Ureter (tissue), 1 donor: ENCODE data around the gene SLC11A2. TPM values are rescaled to one million over a fixed set of nuclear protein-coding genes. Genes with fewer than 3 reads are reported as not detected.

Experiments used
- DNase-seq: peaks from one replicate; pipeline ENCODE4 v3.0.0-alpha.2; 2020; ENCODE audit warnings: low spot score
- total RNA-seq: library from RNA; stranded (reverse); gene quantifications from one replicate; pipeline ENCODE4 v1.2.4, GENCODE V29; 2023
- donor health status: DM: yes; HTN: yes; CAD: no.

Gene SLC11A2
- total RNA-seq = 78.4 TPM

DNA sequence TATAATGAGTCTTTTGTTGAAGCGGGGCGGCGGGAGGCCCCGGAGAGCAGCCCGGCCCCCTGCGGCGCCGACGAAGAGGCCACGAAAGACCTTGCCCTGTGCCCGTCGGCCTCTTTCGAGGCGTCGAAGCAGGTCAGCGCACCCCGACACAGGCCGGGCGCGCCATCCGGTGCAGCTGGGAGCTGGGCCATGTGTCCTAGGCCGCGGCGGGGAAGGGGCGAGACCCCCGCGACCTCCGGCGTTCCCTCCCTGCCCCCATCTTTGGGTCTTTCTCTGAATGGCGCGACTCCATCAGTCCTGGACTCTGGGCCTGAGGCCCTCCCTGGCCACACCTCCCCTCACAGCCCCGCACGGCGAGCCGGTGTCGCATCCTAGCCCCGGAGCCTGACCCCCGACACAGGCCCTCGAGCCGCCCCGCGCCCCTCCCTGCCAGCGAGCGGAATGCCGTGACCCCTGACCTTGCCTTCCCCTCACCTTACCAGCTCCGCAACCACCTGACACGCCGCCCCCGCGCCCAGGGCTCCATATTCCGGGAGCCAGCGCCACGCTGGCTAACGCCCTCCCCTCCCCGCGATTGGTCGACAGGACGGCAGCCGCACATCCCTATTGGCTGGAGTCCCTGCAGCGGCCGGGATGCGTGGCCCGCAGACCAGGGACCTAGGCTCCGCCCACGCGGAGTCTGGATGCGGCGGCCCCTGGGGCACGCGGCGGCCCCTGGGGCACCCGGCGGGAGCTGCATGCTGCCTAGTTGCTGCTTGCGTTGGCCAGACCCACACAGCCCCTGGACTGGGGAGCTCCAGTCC is at the start of gene SLC11A2:
Gene SLC11A2, minus strand, starts transcription at position 549 of the 803 bp plus-strand sequence. CDS start 15,656 bp downstream, outside the sequence.
- peak; percentile 95 for DNase-seq

DNA sequence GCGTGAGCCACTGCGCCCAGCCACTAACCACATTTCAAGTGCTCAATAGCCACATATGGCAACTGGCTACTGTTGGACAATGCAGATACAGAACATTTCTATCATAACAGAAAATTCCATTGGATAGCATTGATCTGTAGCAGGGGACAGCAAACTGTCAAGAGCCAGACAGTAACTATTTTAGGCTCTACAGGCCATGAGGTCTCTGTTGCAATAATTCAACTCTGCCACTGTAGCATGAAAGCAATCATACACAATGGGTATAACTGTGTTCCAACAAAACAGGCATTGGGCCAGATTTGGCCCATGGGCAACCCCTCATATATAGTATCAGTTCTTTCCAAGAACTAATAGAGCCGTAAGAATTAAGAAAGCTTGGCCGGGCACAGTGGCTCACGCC is 49.2 kb upstream of the SLC11A2 start:
- DNase-seq = no peak

DNA sequence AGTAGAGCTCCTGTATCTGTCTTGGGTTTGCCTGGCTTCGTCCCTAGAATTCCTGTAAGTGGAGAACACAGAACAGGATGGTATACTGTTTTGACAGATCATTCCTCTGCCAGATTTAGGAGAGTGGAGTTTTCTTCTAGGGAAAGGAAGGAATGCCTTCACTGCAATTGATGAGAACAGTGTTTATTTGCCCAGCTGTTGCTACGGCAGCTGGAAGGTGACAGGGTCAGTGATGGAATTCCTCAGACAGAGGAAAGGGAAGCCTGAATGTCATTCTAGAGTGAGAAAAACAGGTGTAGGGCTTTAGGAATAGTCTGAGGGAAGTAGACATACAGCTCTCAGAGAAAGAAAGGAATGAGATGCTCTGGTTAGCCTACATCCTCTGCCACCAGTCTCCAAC is 45.5 kb upstream of the SLC11A2 start:
- DNase-seq = no peak

DNA sequence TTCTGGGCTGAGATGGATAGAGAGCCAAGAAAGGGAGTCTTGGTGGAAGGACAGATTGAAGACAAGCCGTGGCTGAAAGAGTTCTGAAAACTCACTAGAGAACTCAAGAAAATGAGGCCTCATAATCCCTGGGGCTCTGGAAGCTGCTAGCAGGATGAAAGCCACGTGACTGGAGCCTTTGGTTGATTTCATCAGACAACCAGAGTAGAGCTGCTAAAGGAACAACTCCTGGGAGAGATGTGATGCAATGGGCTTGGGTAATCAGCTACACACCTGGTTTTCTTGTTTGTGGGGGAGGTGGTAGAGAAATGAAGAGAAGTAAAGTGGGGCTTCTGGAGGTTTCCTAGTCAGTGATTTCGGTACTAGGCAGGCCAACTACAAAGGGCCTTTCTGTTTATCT is 43.8 kb upstream of the SLC11A2 start:
- no peak for DNase-seq

DNA sequence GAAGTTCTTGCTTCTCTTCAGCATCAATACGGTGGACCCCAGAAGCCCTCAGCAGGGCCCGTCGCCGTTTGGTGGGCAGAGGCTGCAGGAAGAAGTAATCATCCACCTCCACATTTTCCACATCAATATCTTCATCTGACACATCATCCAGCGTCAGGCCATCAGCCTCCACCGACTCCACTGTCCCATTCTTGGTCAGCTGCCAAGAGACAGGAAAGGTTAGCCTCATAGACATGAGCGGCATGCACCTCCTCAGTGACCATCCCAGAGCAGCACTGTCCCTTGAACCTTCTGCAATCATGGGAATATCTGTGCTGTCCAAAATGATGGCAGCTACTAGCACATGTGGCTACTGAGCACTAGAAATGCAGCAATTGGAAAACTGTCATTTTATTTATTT is 41.6 kb upstream of the SLC11A2 start:
- no peak for DNase-seq

DNA sequence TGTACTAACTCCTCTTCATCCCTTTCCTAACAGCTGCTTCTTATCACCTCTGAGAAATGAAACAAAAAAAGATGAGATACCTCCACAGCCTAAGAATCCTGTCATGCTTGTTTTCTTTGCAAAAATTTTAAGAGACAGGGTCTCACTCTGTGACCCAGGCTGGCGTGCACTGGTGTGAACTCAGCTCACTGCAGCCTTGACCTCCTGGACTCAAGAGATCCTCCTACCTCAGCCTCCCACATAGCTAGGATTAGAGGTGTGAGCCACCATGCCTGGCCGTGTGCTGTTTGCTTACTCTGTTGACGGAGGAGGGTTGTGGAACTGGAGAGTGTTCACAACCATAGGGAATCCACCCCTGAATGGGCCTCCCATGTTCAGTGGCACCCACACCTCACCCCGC is 41.0 kb upstream of the SLC11A2 start:
- no peak for DNase-seq

DNA sequence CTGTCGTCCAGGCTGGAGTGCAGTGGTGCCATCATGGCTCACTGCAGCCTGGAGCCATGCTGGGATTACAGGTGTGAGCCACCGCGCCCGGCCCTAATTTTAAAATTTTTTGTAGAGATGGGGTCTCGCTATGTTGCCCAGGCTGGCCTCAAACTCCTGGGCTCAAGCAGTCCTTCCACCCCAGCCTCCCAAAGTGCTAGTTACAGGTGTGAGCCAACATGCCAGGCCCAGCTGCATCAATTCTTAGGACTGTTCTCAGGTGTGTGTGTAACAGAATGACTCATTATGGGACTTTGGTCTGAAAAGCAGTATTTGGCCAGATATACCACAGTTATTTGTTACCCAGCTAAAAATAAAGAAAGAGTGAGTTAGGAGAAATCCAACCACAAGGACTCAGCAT is 39.3 kb upstream of the SLC11A2 start:
- DNase-seq = no peak

DNA sequence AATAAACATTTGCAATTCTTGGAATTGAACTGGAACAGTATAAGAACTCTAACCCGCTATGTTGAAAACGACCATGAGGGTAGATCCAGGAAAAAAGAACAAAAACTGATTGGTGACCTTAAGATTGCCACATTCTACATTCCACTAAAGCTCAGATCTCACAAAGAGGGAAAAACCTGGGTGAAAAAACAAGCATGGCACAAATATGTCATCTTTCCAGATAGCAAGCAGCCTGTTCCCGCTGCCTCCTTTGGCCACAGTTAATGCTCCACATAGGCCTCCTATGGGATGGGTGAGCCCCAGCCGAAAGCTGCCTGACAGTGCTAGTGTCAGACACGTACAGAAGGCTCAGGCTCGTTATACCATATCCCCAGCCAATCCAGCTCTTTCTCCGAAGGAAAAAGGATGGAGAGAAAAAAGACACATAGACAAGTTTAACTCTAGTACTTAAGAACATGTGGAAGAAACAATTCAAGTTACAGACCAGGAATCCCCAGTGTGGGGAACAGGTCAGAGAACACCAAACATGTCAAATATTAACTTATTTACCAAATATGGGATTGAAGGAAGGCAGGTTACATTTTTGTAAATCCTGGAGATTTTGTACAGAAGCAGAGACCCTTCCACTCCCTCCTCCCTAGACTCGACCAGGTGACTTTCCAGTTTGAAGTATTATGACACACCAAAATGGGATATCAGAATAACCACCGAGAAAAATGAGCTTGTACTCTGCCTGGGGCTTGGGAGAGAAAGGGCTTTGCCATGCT is 36.6 kb upstream of the SLC11A2 start:
- DNase-seq = no peak

DNA sequence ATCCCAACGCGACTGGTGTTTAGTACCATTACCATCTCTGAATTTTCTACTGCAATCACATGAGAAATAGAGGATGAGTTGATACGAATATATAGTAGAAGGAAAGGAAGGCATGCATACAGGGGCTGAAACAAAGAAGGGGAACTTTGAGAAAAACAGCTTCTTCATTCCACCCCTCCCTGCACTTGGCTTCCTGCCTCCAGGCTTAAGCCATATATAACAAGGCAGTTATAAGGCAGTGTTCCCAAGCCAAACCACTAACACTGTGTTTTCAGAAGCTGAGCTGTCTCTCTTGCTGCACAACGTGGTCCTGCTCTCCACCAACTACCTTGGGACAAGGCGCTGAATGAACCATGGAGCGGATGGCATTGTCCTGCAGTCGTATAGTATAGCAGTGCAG is 32.9 kb upstream of the SLC11A2 start:
- DNase-seq = no peak

DNA sequence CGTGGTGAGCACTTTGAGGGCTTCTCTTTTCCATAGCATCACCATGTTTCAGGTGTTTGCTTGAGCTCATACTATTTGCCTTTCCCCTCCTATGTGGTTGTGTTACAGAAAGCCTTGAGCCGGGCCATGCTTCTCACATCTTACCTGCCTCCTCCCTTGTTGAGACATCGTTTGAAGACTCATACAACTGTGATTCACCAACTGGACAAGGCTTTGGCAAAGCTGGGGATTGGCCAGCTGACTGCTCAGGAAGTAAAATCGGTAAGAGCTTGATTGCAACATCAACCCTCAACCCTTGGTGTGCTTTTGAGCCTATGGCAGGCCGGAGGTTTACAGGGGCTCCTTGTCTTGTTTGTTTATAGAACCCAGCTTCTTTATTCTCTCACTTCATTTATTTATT is 30.1 kb upstream of the SLC11A2 start:
- no peak for DNase-seq

DNA sequence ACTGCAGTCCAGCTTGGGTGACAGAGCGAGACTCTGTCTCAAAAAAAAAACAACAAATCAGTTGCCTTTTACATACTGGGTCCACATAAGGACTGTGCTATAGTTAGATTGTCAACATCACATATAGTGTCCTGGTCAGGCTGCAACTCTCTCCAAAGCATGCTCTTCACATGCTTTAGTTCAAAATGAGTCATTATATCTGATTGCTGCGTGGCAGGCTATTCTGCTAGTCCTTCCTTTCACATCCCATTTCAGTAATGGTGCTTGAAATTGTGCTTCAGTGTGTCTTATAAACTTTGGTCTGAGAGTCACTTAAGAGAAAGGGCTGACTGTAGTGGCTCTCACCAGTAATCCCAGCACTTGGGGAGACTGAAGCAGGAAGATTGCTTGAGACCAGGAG is 28.9 kb upstream of the SLC11A2 start:
- no peak for DNase-seq

DNA sequence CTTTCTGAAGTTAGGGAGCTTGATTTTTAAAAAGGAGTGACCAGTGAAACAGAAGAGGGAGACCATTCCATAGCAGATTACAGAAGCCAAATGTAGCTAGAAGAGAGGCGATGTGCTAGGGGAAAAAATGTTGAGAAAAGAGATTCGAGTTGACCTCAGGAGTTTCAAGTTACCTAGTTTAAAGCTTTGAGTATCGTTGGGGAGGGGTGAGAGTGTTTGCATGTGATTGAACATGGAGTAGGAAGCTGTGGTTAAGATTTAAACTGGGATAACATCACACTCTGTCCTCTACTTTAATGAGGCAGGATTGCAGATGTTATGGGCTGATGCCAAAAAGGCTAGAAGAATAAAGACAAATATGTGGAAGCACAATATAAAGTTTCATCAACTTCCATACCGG is 25.6 kb upstream of the SLC11A2 start:
- no peak for DNase-seq

DNA sequence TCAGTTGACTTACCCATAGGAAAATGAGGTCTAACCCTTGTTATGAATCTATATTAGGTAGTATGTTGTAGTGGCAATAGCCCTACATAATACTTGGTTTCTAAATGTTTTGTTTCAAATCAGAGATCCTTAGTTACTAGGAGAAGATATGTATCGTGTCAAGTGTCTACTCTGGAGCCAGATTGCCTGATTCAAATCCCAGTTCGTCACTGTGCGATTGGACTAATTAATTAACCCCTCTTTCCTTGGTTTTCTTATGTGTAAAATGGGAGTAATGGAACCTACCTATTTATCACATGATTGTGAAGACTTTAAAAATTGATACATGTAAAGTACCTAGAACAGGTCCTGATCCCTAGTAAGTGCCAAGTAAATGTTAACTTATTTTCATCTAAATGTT is 23.3 kb upstream of the SLC11A2 start:
- no peak for DNase-seq

DNA sequence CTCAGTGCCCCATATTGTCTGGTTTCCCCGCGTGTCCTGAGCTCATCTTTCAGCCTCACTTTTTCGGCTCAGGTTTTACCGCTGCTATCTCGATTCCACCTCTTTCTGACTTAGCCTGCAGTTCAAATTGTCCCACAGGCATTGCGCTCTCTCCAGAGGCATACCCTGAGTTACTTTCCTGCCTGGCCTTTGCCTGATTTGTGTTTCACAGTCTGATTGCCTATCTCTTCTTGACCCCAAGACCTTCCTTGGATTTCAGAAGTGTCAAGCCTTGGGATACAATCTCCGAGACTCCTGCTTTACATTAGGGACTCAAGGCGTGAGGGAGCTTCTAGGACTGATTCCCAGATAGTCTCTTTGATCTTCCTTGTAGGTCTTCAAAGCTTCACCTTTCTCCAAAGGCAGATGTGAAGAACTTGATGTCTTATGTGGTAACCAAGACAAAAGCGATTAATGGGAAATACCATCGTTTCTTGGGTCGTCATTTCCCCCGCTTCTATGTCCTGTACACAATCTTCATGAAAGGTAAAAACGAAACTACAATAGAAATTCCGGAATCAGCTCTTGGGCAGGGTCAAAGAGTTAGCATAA is 22.6 kb upstream of the SLC11A2 start:
- DNase-seq = no peak

DNA sequence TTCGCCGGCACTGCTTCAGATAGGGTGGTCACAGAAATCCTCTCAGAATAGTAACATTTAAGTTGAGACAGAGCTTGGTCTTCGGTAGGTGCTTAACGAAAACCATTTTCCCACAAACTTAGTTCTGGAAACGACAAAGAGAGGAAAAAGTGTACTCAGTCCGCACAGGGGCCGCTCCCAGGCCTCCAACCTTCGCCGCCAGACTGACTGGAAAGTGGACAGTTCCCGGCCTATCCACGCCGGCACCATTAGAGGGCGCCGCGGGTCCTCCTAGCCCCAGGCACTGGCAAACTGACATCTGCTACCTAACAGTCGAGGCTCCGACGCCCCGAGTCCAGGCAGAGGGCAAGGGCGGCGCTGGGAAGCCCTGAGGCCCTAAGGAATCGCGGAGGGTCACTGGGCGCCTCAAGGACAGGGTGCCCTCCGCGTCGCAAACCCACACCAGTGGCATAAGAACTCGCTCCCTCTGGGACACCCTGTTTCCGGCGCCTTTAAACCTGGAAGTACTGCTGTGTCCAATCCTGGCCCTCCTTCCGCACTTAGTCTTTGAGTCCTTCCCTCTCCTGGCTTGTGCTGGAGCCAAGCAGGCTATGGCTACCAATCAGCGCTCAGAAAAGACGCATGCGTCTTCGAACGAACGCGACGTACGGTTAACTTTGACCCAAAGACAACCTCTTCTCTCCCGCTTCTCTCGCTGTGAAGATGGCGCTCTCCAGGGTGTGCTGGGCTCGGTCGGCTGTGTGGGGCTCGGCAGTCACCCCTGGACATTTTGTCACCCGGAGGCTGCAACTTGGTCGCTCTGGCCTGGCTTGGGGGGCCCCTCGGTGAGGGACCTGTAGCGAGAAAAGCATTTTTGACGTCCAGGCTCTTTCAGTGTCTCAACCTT is 21.7 kb upstream of the SLC11A2 start, which contains the start of gene LETMD1:
Gene LETMD1, plus strand, starts transcription at position 673 of the 886 bp plus-strand sequence. Its CDS starts 30 bp downstream, at position 703.
- DNase-seq = peak; percentile 96

DNA sequence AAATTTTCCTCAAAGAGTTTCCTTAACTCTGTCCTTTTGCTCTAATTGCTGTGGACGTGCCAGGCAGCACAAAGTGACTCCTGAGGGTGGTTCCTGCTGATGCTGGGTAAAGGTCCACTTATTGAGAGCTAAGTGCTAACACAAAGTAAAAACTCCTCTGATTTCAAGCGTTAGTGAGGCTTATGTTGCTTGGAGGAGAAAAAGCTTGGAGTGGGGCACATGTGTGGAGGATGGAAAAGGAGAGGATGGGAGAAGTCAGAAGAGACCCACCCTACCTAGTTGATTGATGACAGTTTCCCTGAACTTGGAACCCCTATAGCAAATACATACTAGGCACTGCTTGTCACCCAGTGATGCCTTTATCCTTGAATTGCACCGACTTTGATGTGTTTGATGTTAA is 10.1 kb upstream of the SLC11A2 start:
- no peak for DNase-seq

DNA sequence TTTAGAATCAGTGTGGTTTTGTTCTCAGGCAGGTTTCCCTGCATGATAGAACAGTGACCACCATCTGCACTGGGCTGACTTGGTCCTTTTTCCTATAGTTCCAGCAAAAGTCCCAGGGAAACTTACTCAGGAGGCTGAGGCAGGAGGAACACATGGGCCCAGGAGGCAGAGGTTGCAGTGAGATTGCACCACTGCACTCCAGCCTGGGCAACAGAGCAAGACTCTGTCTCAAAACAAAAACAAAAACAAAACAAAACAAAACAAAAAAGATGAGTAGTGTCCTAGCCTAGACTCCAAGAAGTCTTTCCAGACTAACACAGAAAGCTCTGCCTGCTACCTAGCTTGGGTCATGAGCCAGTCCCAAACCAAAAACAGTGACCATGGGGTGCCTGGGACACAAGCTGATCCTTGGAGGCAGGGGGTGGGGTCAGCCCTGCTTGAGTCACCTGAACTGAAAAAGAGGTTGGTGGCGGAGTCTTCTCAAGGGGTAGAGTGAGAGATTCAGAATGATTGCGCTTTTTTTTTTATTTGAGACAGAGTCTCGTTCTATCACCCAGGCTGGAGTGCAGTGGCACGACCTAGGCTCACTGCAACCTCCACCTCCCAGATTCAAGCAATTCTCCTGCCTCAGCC is 7.4 kb upstream of the SLC11A2 start:
- no peak for DNase-seq

DNA sequence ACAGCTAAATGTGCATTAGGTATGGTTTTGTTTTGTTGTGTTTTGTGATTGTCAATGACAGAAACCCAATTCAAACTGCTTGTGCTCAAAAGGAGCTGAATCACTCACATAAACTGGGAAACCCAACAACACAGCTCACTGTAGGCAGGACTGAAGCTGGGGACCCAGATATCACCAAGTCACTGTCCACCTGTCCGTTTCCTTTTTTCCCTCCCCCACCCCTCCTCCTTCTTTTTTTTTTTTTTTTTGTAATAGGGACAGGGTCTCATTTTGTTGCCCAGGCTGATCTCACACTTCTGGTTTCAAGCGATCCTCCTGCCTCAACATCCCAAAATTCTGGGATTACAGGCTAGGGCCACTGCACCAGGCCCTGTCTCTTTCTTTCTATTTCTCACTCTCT is 6.9 kb upstream of the SLC11A2 start:
- DNase-seq = no peak

DNA sequence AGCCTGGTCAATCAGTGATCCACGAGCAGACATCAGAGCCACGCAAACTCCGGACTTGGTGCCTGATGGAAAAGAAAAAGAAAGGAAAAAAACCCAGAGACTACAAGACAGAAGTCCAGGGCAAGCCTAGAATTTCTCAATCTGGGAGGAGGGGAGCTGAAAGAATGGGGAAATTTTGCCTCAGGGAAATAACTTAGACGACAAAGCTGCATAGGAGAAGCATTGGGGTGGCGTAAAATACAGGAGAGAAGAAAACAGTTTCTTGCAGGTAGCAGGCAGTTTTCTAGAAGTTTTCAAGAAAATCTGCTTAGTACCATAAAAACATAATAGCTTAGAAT is 2.6 kb upstream of the SLC11A2 start:
- no peak for DNase-seq

DNA sequence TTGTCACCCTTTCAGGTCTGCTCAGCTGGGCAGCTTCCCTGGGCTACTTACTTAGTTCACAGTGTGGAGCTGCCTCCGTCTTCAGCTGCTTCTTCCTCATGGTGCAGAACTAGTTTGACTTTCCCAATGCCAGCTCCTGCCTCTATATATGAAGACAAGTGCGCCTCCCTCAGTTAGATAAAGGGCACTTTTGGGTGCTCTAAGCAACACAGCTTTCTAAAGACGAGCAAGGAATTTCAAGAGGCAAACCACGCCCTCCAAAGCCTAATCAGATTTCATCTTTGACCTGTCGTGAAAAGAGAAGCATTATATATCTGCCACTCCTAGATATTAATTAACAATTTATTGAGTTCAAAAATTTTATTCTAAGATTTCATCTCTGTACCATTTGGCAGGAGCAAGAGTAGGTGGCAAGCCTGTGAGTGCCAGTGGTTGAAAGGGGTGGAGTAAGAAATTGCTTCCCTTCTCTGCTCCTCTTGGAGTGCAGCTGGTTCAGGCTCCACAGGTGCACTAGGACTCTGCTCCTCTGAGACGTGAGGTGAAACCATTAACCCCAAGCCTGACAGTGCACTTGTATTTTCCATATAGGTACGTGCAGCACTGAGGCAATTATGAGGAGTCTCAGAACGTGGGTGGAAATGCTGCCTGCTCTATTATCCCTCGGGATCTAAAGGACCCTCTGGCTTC is 2.1 kb upstream of the SLC11A2 start:
- peak; percentile 57 for DNase-seq

DNA sequence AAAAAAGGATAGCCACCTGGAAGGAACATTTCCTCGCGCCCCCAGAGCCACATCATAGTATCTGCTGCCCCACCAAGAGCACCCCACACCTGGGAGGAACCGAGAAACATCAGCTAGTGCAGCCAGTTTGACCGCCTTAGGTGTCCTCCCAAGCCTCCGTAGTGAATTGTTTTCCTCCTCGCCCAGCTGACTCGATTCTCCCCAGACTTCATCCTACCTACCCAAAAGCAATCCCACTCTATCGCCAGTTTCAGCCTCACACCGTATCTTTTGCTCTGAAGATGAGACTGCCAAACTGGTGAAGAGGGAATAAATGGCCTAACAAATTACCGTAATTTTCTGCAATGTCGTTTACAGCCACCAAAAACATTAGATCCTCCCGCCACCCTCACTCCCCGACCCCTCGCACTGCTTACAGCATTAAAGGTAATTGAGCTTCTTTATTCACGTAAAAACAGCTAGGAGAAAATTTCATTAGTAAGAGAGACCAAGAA is 1.2 kb upstream of the SLC11A2 start:
- no peak for DNase-seq
